ENCODE data around the gene ENAM. TPM values are rescaled to one million over a fixed set of nuclear protein-coding genes. Genes with fewer than 3 reads are reported as not detected.

Gene ENAM
- polyA plus RNA-seq, 2 of the 4 experiments (the other 2 are of a cell fraction): 0.01 to 0.16 TPM

- peak; percentile 74 to 82 for ATAC-seq
- Histone ChIP-seq H3K4me3 (no peak overlapping the region; the same call in 2 of the 3 replicates), H3K4me1 (peaks cover 39% of the 10 kb centered on the region), H3K4me2 (peak overlapping the region; percentile 69), H3K27ac (peak overlapping the region; percentile 75 to 81), H3K9me3 (no peaks in the 10 kb centered on the region)
- WGBS (ENCODE audit: missing lambda C conversion rate): 25% methylated on average over 5 of the region's 5 CpGs
- ChIA-PET POLR2A (no interaction called here), CTCF (no interaction called here)
- TF ChIP-seq CTCF (IDR thresholded peaks at IDR 0.05): no peak
- TF ChIP-seq NFE2L2 (conservative IDR thresholded peaks at IDR 0.05; ENCODE audit: low read length): no peak
- TF ChIP-seq HOXB5 (CRISPR knock-in tag; IDR thresholded peaks at IDR 0.05): no peak
- no peak for TF ChIP-seq MAFK (IDR thresholded peaks at IDR 0.05; ENCODE audit: partially characterized antibody)
- TF ChIP-seq JUNB (IDR thresholded peaks at IDR 0.05): no peak
- no peak for TF ChIP-seq FOSL2 (IDR thresholded peaks at IDR 0.05)
- TF ChIP-seq FOSL2 (CRISPR knock-in tag; IDR thresholded peaks at IDR 0.05): peak; percentile 45
- TF ChIP-seq EHMT2 (IDR thresholded peaks at IDR 0.05; ENCODE audit: low read depth): no peak
- no peak for TF ChIP-seq MAZ (IDR thresholded peaks at IDR 0.05; ENCODE audit: borderline replicate concordance, low read depth, low read length)
- no peak for TF ChIP-seq NR3C1 (IDR thresholded peaks at IDR 0.05)
- no peak for TF ChIP-seq GATA3 (IDR thresholded peaks at IDR 0.05; ENCODE audit: borderline replicate concordance)
- TF ChIP-seq KDM5A (IDR thresholded peaks at IDR 0.05): no peak
- no peak for TF ChIP-seq NPAS2 (CRISPR knock-in tag; IDR thresholded peaks at IDR 0.05; ENCODE audit: borderline replicate concordance)
- TF ChIP-seq HOXA7 (CRISPR knock-in tag; IDR thresholded peaks at IDR 0.05): no peak
- TF ChIP-seq BCL3 (IDR thresholded peaks at IDR 0.05): 0 out of 3 replicates have a peak, but pooled peaks have one; percentile 10
- no peak for TF ChIP-seq RFX5 (IDR thresholded peaks at IDR 0.05)
- no peak for TF ChIP-seq CHD2 (IDR thresholded peaks at IDR 0.05; ENCODE audit: low read length, partially characterized antibody)
- no peak for TF ChIP-seq TFCP2L1 (CRISPR knock-in tag; IDR thresholded peaks at IDR 0.05)
- DNase-seq (ENCODE audit: low read depth in 1 of 2, low spot score in 1 of 2): peak in 1 of 2 experiments; percentile 34
- FAIRE-seq: no peak
These were observed 41.9 kb downstream of the ENAM start for GRCh38 chr4:70670332-70671014.

GRCh38 chr4:70671091-70671490 lies 42.5 kb downstream of the ENAM start:
- ATAC-seq (peak; percentile 49 to 81), FAIRE-seq (no peak), DNase-seq (ENCODE audit: low read depth in 1 of 2, low spot score in 1 of 2) (peak in 1 of 2 experiments; percentile 56)
- WGBS (ENCODE audit: missing lambda C conversion rate): 0% methylated on average over 2 of the region's 2 CpGs
- Histone ChIP-seq H3K4me1 (peaks cover 37% of the 10 kb centered on the region), H3K4me2 (peak overlapping the region; percentile 69), H3K9me3 (no peaks in the 10 kb centered on the region), H3K4me3 (no peak overlapping the region; the same call in 2 of the 3 replicates), H3K27ac (peak overlapping the region; percentile 75 to 81)
- ChIA-PET CTCF (interaction anchor here (1.0 kb wide), 1 partner anchor 19 kb away, joined by 3 read pairs; no protein-coding TSS in a partner anchor), POLR2A (no interaction called here)
- TF ChIP-seq FOSL2 (IDR thresholded peaks at IDR 0.05): no peak
- no peak for TF ChIP-seq FOSL2 (CRISPR knock-in tag; IDR thresholded peaks at IDR 0.05)
- TF ChIP-seq EP300 (IDR thresholded peaks at IDR 0.05): no peak
- no peak for TF ChIP-seq CHD4 (IDR thresholded peaks at IDR 0.05; ENCODE audit: borderline replicate concordance)
- no peak for TF ChIP-seq CTCF (IDR thresholded peaks at IDR 0.05)
- no peak for TF ChIP-seq PBX3 (IDR thresholded peaks at IDR 0.05)
- TF ChIP-seq RFX5 (IDR thresholded peaks at IDR 0.05): no peak
- no peak for TF ChIP-seq HEYL (CRISPR knock-in tag; IDR thresholded peaks at IDR 0.05)
- TF ChIP-seq JUNB (IDR thresholded peaks at IDR 0.05): peak; percentile 35; the same call in 1 of the 2 replicates
- no peak for TF ChIP-seq ESRRA (IDR thresholded peaks at IDR 0.05; ENCODE audit: borderline replicate concordance, low read length)
- 0 out of 3 replicates have a peak, but pooled peaks have one; percentile 17 for TF ChIP-seq BCL3 (IDR thresholded peaks at IDR 0.05)
- TF ChIP-seq RAD21 (conservative IDR thresholded peaks at IDR 0.05 in 1 of 2, IDR thresholded peaks at IDR 0.05 in 1 of 2): no peak
- TF ChIP-seq CEBPB (IDR thresholded peaks at IDR 0.05): peak; percentile 50 to 57; a peak in 3 of 4 replicates
- TF ChIP-seq ZNF302 (CRISPR knock-in tag; IDR thresholded peaks at IDR 0.05): no peak
- TF ChIP-seq HES2 (IDR thresholded peaks at IDR 0.05): peak; percentile 40; the same call in 1 of the 2 replicates
- TF ChIP-seq HOXA7 (CRISPR knock-in tag; IDR thresholded peaks at IDR 0.05): no peak
- TF ChIP-seq RNF2 (IDR thresholded peaks at IDR 0.05; ENCODE audit: borderline replicate concordance, low read depth): no peak
- TF ChIP-seq ZC3H11A (IDR thresholded peaks at IDR 0.05): no peak
